SK-N-SH treated with all-trans-retinoic acid at 6 μM for 48 hours (cell line): ENCODE data around the gene ADARB2.

Experiments
- ATAC-seq: fragments of 200-7000 bp; cut with Tn5 transposase; 3 replicates; pipeline ENCODE4 v1.9.1; 2020; ENCODE audit warnings: mild to moderate bottlenecking, moderate library complexity
- ARNTL ChIP-seq: fragments of 450-650 bp; formaldehyde crosslinking; IDR thresholded peaks from 2 replicates; pipeline ENCODE4 v1.5.0; 2020; ENCODE audit warnings: low read depth, mild to moderate bottlenecking, moderate library complexity, borderline replicate concordance
- BACH2 ChIP-seq: fragments of 250-450 bp; sonication (Bioruptor Pico); IDR thresholded peaks from 2 replicates; pipeline ENCODE4 v1.9.0; 2021; ENCODE audit warnings: mild to moderate bottlenecking, borderline replicate concordance
- CREB5 ChIP-seq: fragments of 250-450 bp; sonication (Bioruptor Pico); IDR thresholded peaks from 2 replicates; pipeline ENCODE4 v1.5.1; 2020; ENCODE audit warnings: low read depth, mild to moderate bottlenecking, moderate library complexity
- CSDC2 ChIP-seq: fragments of 250-450 bp; sonication (Bioruptor Pico); IDR thresholded peaks from 2 replicates; pipeline ENCODE4 v1.5.0; 2020; ENCODE audit warnings: mild to moderate bottlenecking, moderate library complexity
- CSRNP3 ChIP-seq: fragments of 250-450 bp; sonication (Bioruptor Pico); IDR thresholded peaks from 2 replicates; pipeline ENCODE4 v1.5.1; 2021; ENCODE audit warnings: mild to moderate bottlenecking, moderate library complexity
- ESRRG ChIP-seq: fragments of 250-450 bp; sonication (Bioruptor Pico); IDR thresholded peaks from 2 replicates; pipeline ENCODE4 v1.6.1; 2021; ENCODE audit warnings: mild to moderate bottlenecking
- GLIS3 ChIP-seq: fragments of 250-450 bp; sonication (Bioruptor Pico); IDR thresholded peaks from 2 replicates; pipeline ENCODE4 v1.5.0; 2020; ENCODE audit warnings: mild to moderate bottlenecking, moderate library complexity
- ISL1 ChIP-seq: fragments of 250-450 bp; sonication (Bioruptor Pico); IDR thresholded peaks from 2 replicates; pipeline ENCODE4 v2.1.2; 2022; ENCODE audit warnings: mild to moderate bottlenecking, moderate library complexity
- OSR1 ChIP-seq: fragments of 250-450 bp; sonication (Bioruptor Pico); IDR thresholded peaks from 2 replicates; pipeline ENCODE4 v1.8.0; 2022; ENCODE audit warnings: moderate library complexity, mild to moderate bottlenecking, inconsistent platforms
- PATZ1 ChIP-seq: fragments of 250-450 bp; sonication (Bioruptor Pico); IDR thresholded peaks from 2 replicates; pipeline ENCODE4 v1.8.0; 2020; ENCODE audit warnings: mild to moderate bottlenecking, moderate library complexity, borderline replicate concordance
- PPARA ChIP-seq: fragments of 250-450 bp; sonication (Bioruptor Pico); IDR thresholded peaks from 2 replicates; pipeline ENCODE4 v1.5.0; 2020; ENCODE audit warnings: mild to moderate bottlenecking, borderline replicate concordance
- RARB ChIP-seq: fragments of 250-450 bp; sonication (Bioruptor Pico); IDR thresholded peaks from 2 replicates; pipeline ENCODE4 v1.8.0; 2021; ENCODE audit warnings: mild to moderate bottlenecking, moderate library complexity
- TOX ChIP-seq: fragments of 250-450 bp; sonication (Bioruptor Pico); IDR thresholded peaks from 2 replicates; pipeline ENCODE4 v1.8.0; 2021; ENCODE audit warnings: mild to moderate bottlenecking, moderate library complexity, borderline replicate concordance
- ZFP3 ChIP-seq: fragments of 250-450 bp; sonication (Bioruptor Pico); IDR thresholded peaks from 2 replicates; pipeline ENCODE4 v1.5.0; 2020; ENCODE audit warnings: mild to moderate bottlenecking, moderate library complexity
- ZFP30 ChIP-seq: fragments of 450-650 bp; formaldehyde crosslinking; IDR thresholded peaks from 2 replicates; pipeline ENCODE4 v1.5.0; 2022; ENCODE audit warnings: mild to moderate bottlenecking, moderate library complexity
- ZNF565 ChIP-seq: fragments of 450-650 bp; formaldehyde crosslinking; conservative IDR thresholded peaks from 2 replicates; pipeline ENCODE4 v1.5.0; 2020; ENCODE audit warnings: low read depth, mild to moderate bottlenecking, moderate library complexity
- ZNF70 ChIP-seq: fragments of 450-650 bp; formaldehyde crosslinking; IDR thresholded peaks from 2 replicates; pipeline ENCODE4 v1.5.0; 2020; ENCODE audit warnings: mild to moderate bottlenecking, moderate library complexity
- ZNF8 ChIP-seq: fragments of 450-650 bp; formaldehyde crosslinking; IDR thresholded peaks from 2 replicates; pipeline ENCODE4 v1.5.0; 2020; ENCODE audit warnings: mild to moderate bottlenecking, moderate library complexity
- TF ChIP-seq, protein P1 (sequence below): fragments of 250-450 bp; sonication (Bioruptor Pico); IDR thresholded peaks from 2 replicates; pipeline ENCODE4 v1.8.0; 2021; ENCODE audit warnings: low read depth, mild to moderate bottlenecking, moderate library complexity, borderline replicate concordance

ADARB2 gene

DNA sequence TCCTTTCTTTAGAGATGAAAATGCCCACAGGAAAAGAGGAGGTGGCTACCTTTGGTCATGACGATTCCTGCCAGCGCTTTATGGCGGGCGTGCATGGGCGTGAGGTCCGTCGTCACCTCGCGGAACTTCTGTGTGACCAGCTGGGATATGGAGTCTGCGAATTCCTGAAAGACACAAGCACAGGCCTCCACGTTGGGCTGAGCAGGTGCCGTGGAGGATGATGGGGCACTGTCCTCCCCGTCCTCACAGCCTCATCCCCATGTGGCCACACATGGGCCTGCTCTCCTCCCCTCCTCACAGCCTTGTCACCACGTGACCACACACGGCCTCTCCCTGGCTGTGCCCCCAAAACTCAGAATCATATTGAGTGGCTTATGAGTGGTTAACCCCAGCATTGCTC, 466.4 kb downstream of the ADARB2 start:
- TF ChIP-seq RARB (CRISPR knock-in tag): no peak
- TF ChIP-seq PATZ1 (CRISPR knock-in tag): no peak
- TF ChIP-seq ESRRG (CRISPR knock-in tag): no peak
- no peak for TF ChIP-seq ZNF70 (CRISPR knock-in tag)
- no peak for TF ChIP-seq ZFP3 (CRISPR knock-in tag)
- no peak for TF ChIP-seq OSR1
- TF ChIP-seq, protein P1, sequence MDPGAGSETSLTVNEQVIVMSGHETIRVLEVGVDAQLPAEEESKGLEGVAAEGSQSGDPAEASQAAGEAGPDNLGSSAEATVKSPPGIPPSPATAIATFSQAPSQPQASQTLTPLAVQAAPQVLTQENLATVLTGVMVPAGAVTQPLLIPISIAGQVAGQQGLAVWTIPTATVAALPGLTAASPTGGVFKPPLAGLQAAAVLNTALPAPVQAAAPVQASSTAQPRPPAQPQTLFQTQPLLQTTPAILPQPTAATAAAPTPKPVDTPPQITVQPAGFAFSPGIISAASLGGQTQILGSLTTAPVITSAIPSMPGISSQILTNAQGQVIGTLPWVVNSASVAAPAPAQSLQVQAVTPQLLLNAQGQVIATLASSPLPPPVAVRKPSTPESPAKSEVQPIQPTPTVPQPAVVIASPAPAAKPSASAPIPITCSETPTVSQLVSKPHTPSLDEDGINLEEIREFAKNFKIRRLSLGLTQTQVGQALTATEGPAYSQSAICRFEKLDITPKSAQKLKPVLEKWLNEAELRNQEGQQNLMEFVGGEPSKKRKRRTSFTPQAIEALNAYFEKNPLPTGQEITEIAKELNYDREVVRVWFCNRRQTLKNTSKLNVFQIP (CRISPR knock-in tag): no peak
- no peak for TF ChIP-seq TOX (CRISPR knock-in tag)
- TF ChIP-seq ZNF565 (CRISPR knock-in tag): no peak
- TF ChIP-seq ZNF8 (CRISPR knock-in tag): no peak
- TF ChIP-seq CSRNP3: no peak
- no peak for TF ChIP-seq BACH2 (CRISPR knock-in tag)
- no peak for TF ChIP-seq CSDC2
- no peak for TF ChIP-seq GLIS3 (CRISPR knock-in tag)
- no peak for TF ChIP-seq ARNTL
- TF ChIP-seq CREB5 (CRISPR knock-in tag): no peak
- TF ChIP-seq, all 23 proteins: peak for 0

DNA sequence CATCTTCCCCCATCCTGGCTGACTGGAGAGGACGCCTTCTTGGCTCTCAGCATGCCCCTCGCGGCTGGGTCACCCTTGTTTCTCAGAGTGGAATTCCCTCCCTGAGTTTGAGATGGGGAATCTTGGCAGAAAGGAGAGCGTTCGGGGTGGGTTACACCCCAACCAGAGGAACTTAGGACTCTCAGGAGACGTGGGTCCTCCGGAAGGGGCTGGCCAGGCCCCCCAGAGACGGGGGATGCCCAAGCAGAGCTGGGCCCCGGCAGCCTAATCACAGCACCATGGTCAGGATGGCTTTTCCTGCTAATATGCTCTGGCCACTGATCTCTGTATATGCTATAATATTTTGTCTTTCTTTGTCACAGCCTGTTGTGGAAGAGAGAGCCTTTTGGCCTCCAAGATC, 466.8 kb downstream of the ADARB2 start:
- no peak for ATAC-seq
- TF ChIP-seq ZFP30 (CRISPR knock-in tag) (no peak), ESRRG (CRISPR knock-in tag) (no peak), CSRNP3 (no peak), CREB5 (CRISPR knock-in tag) (no peak), ISL1 (CRISPR knock-in tag) (no peak), RARB (CRISPR knock-in tag) (no peak), ZNF565 (CRISPR knock-in tag) (no peak), ZFP3 (CRISPR knock-in tag) (no peak), ZNF8 (CRISPR knock-in tag) (no peak), ARNTL (no peak), CSDC2 (no peak), TOX (CRISPR knock-in tag) (no peak), PPARA (no peak), ZNF70 (CRISPR knock-in tag) (no peak), GLIS3 (CRISPR knock-in tag) (no peak)
- TF ChIP-seq, protein P1 (CRISPR knock-in tag): no peak

More for the DNA sequence above, 466.4 kb downstream of the ADARB2 start:
- ATAC-seq: no peak
